ENCODE measurements around the gene RGS13. TPM values are rescaled to one million over a fixed set of nuclear protein-coding genes. Genes with fewer than 3 reads are reported as not detected.

The RGS13 gene
- total RNA-seq, 4 donors from 2014 or later = 0.22 to 0.78 TPM; not detected in 2

DNA sequence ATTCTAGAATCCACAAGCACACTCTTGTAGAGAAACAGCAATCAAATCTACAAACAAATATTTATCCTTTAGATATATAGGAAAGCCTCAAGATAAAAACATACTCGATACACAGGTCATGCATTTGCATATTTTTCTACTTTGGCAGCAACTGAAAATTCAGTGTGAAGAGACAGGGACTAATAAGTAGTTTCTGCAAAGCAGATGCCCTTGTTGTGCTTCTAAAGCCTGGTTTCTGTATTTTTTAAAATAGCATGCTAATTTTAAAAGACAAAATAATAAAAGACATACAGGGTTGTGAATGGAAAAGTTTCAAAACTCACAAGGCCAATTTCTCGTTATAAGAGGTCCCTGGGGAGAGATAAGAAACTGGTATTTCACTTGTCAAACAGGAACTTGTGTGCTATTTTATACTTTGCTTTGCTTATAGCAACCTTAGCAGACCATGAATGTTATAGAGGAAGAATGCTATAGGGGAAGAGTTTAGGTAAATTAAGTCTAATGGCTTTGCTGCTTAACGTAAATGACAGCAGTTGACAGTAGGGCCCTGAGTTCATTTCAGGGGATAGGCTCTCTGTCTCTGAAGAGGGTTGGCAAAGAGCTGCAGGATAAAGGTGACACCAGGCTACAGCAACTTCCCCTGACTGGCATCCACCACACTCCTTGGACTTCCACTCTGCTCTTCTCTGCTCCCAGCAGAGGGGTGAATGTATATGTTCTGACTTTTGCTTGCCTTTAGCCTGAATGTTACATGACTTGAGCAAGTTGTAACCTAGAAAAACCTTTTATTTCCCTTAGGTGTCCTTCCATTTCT, 9.4 kb upstream of the RGS13 start:
- peaks cover 0 to 7% (median 0%) of the 10 kb centered on the region in 4 donors for H3K9me3 ChIP-seq
- no peak overlapping the region for H3K27ac ChIP-seq
- WGBS, 2 donors = 66 to 75% methylated on average over 3 of the region's 3 CpGs
- TF ChIP-seq POLR2A (IDR thresholded peaks at IDR 0.05) (no peak), EP300 (IDR thresholded peaks at IDR 0.05) (no peak), CTCF (IDR thresholded peaks at IDR 0.05) (no peak)
- H3K4me1 ChIP-seq = no peaks in the 10 kb centered on the region
- H3K36me3 ChIP-seq = no peaks in the 10 kb centered on the region
- H3K4me3 ChIP-seq = no peak overlapping the region
- DNase-seq (ENCODE audit: low spot score in 2 of 2) = no peak
- no peaks in the 10 kb centered on the region for H3K27me3 ChIP-seq

- no peaks in the 10 kb centered on the region for H3K9me3 ChIP-seq
- 94% methylated on average over 5 of the region's 5 CpGs for WGBS, 2 donors
- no peak overlapping the region for H3K4me3 ChIP-seq
- H3K36me3 ChIP-seq = no peaks in the 10 kb centered on the region
- TF ChIP-seq CTCF (IDR thresholded peaks at IDR 0.05) = no peak
- no peak for TF ChIP-seq POLR2A (IDR thresholded peaks at IDR 0.05)
- no peak for TF ChIP-seq EP300 (IDR thresholded peaks at IDR 0.05)
- no peak overlapping the region for H3K27ac ChIP-seq
- no peaks in the 10 kb centered on the region for H3K4me1 ChIP-seq
- no peak for DNase-seq (ENCODE audit: low spot score in 2 of 2)
- no peaks in the 10 kb centered on the region for H3K27me3 ChIP-seq
Measured at GRCh38 chr1:192627901-192628300, 8.0 kb upstream of the RGS13 start.

GRCh38 chr1:192628396-192629057, 7.4 kb upstream of the RGS13 start:
- no peaks in the 10 kb centered on the region for H3K36me3 ChIP-seq
- H3K27me3 ChIP-seq = no peaks in the 10 kb centered on the region
- WGBS, 2 donors = 81 to 100% methylated on average over 1 of the region's 1 CpG
- no peak overlapping the region for H3K27ac ChIP-seq
- no peak overlapping the region for H3K4me3 ChIP-seq
- no peaks in the 10 kb centered on the region for H3K4me1 ChIP-seq
- H3K9me3 ChIP-seq = no peaks in the 10 kb centered on the region
- TF ChIP-seq POLR2A (IDR thresholded peaks at IDR 0.05) (no peak), EP300 (IDR thresholded peaks at IDR 0.05) (no peak), CTCF (IDR thresholded peaks at IDR 0.05) (no peak)
- DNase-seq (ENCODE audit: low spot score in 2 of 2) = no peak

DNA sequence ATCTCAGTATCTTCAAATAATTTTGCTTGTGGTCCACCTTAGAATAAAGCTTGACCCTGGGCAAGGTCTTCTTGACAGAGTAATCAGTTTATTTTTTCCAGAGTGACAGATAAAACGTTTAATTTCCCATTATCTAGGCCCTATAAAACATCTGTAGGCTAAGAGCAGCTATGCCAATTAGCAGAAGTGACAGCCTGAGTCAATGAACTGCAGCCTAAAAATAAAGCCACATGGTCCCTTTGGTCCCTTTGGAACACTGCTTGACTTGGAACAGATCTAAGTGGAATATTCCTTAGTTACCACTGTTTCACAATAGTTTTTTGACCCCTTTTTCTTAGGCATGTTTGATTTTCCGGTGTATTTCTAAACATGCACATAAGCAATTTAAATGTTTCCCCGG, 6.3 kb upstream of the RGS13 start:
- no peak for DNase-seq (ENCODE audit: low spot score in 2 of 2)
- no peaks in the 10 kb centered on the region for H3K27me3 ChIP-seq
- no peak overlapping the region for H3K27ac ChIP-seq
- H3K4me3 ChIP-seq = no peak overlapping the region
- 77 to 82% methylated on average over 3 of the region's 3 CpGs for WGBS, 2 donors
- TF ChIP-seq POLR2A (IDR thresholded peaks at IDR 0.05) (no peak), EP300 (IDR thresholded peaks at IDR 0.05) (no peak), CTCF (IDR thresholded peaks at IDR 0.05) (no peak)
- H3K4me1 ChIP-seq = no peaks in the 10 kb centered on the region
- no peaks in the 10 kb centered on the region for H3K36me3 ChIP-seq
- no peaks in the 10 kb centered on the region for H3K9me3 ChIP-seq

All from tibial nerve (tissue), 4 donors.